HG03354 (cell line): ENCODE measurements around the gene PRDM1.
A peak's percentile ranks its signal among the peaks of the same experiment; 100 is the strongest.

Source experiments
- ATAC-seq: cut with Tn5 transposase; IDR thresholded peaks from one replicate; pipeline ENCODE4 v1.9.1; 2021; ENCODE audit warnings: mild to moderate bottlenecking; ENCODE audit not compliant: unreplicated experiment, poor library complexity, severe bottlenecking

PRDM1 gene

GRCh38 chr6:106066989-106067388, 19.1 kb upstream of the PRDM1 start:
- no peak for ATAC-seq

GRCh38 chr6:106069478-106069877, 16.7 kb upstream of the PRDM1 start:
- no peak for ATAC-seq

GRCh38 chr6:106070636-106071035, 15.5 kb upstream of the PRDM1 start:
- ATAC-seq, result no peak

GRCh38 chr6:106072501-106073090, 13.5 kb upstream of the PRDM1 start:
- no peak for ATAC-seq

- ATAC-seq, result no peak
Observed at GRCh38 chr6:106074146-106074545, 12.0 kb upstream of the PRDM1 start.

- no peak for ATAC-seq
Observed at GRCh38 chr6:106076139-106076538, 10.0 kb upstream of the PRDM1 start.

- no peak for ATAC-seq
Observed at GRCh38 chr6:106077170-106077569, 9.0 kb upstream of the PRDM1 start.

GRCh38 chr6:106077881-106078280, 8.3 kb upstream of the PRDM1 start:
- no peak for ATAC-seq

GRCh38 chr6:106079961-106080762, 6.0 kb upstream of the PRDM1 start:
- ATAC-seq, result no peak

GRCh38 chr6:106080763-106081095, 5.4 kb upstream of the PRDM1 start:
- no peak for ATAC-seq

GRCh38 chr6:106081715-106082114, 4.4 kb upstream of the PRDM1 start:
- ATAC-seq, result no peak

GRCh38 chr6:106082735-106083398, 3.3 kb upstream of the PRDM1 start:
- ATAC-seq, result no peak

- no peak for ATAC-seq
Observed at GRCh38 chr6:106083618-106084017, 2.5 kb upstream of the PRDM1 start.

GRCh38 chr6:106084106-106084988, 1.8 kb upstream of the PRDM1 start:
- peak; percentile 82 for ATAC-seq

GRCh38 chr6:106084989-106085691, 996 bp upstream of the PRDM1 start:
- no peak for ATAC-seq

GRCh38 chr6:106085692-106085983, 498 bp upstream of the PRDM1 start:
- no peak for ATAC-seq

GRCh38 chr6:106086814-106087175, 659 bp downstream of the PRDM1 start:
- no peak for ATAC-seq

GRCh38 chr6:106087548-106088325, 1.6 kb downstream of the PRDM1 start:
- no peak for ATAC-seq

- no peak for ATAC-seq
Observed at GRCh38 chr6:106090001-106090400, 3.9 kb downstream of the PRDM1 start.
